ENCODE data around the gene ANKRD9. TPM values are rescaled to one million over a fixed set of nuclear protein-coding genes. Genes with fewer than 3 reads are reported as not detected.

ANKRD9 gene
- total and polyA plus RNA-seq, 12 donors, result 94.4 to 264 (median 120) TPM

GRCh38 chr14:102464846-102465341 is 44.7 kb downstream of the ANKRD9 start:
- H3K4me3 ChIP-seq, result no peak overlapping the region
- DNase-seq, result no peak
- no peak overlapping the region for H3K27ac ChIP-seq
- 93 to 94% methylated on average over 6 of the region's 6 CpGs for WGBS, 2 donors
- H3K4me1 ChIP-seq, result peaks cover 0 to 13% (median 0%) of the 10 kb centered on the region in 9 donors
- H3K9me3 ChIP-seq, result no peaks in the 10 kb centered on the region
- TF ChIP-seq CTCF (IDR thresholded peaks at IDR 0.05), result no peak
- intact Hi-C loops (cut with DNase I), result no loop called here
- ATAC-seq, result peak in 1 of 8 donors; percentile 18
- peaks cover 0 to 82% (median 19%) of the 10 kb centered on the region in 9 donors for H3K36me3 ChIP-seq
- H3K27me3 ChIP-seq, result no peaks in the 10 kb centered on the region

GRCh38 chr14:102464006-102464405 is 45.6 kb downstream of the ANKRD9 start:
- DNase-seq (no peak), ATAC-seq (no peak)
- Histone ChIP-seq H3K4me3 (no peak overlapping the region), H3K36me3 (peaks cover 0 to 88% (median 19%) of the 10 kb centered on the region in 9 donors), H3K9me3 (no peaks in the 10 kb centered on the region), H3K27me3 (no peaks in the 10 kb centered on the region), H3K27ac (no peak overlapping the region), H3K4me1 (peaks cover 0 to 13% (median 0%) of the 10 kb centered on the region in 9 donors)
- intact Hi-C loops (cut with DNase I), result no loop called here
- no peak for TF ChIP-seq CTCF (IDR thresholded peaks at IDR 0.05)
- 78 to 91% methylated on average over 4 of the region's 4 CpGs for WGBS, 2 donors

- Histone ChIP-seq H3K9me3 (no peaks in the 10 kb centered on the region), H3K4me1 (peaks cover 0 to 13% (median 0%) of the 10 kb centered on the region in 9 donors), H3K27me3 (no peaks in the 10 kb centered on the region), H3K4me3 (no peak overlapping the region), H3K36me3 (peaks cover 0 to 88% (median 19%) of the 10 kb centered on the region in 9 donors), H3K27ac (no peak overlapping the region)
- WGBS, 2 donors, result 60 to 75% methylated on average over 4 of the region's 4 CpGs
- TF ChIP-seq CTCF (IDR thresholded peaks at IDR 0.05), result no peak
- intact Hi-C loops (cut with DNase I), result no loop called here
- ATAC-seq (peak in 1 of 8 donors; percentile 36), DNase-seq (no peak)
These were observed 47.2 kb downstream of the ANKRD9 start for GRCh38 chr14:102462391-102462790.

GRCh38 chr14:102461490-102462338 is 47.9 kb downstream of the ANKRD9 start:
- no peaks in the 10 kb centered on the region for H3K27me3 ChIP-seq
- ATAC-seq (peak in 6 of 8 donors; percentile 68 to 96 (median 80)), DNase-seq (no peak)
- intact Hi-C loops (cut with DNase I), result no loop called here
- WGBS, 2 donors, result 78 to 87% methylated on average over 14 of the region's 14 CpGs
- no peaks in the 10 kb centered on the region for H3K9me3 ChIP-seq
- peaks cover 0 to 13% (median 0%) of the 10 kb centered on the region in 9 donors for H3K4me1 ChIP-seq
- H3K4me3 ChIP-seq, result no peak overlapping the region
- H3K36me3 ChIP-seq, result peaks cover 0 to 90% (median 15%) of the 10 kb centered on the region in 9 donors
- TF ChIP-seq CTCF (IDR thresholded peaks at IDR 0.05), result no peak
- H3K27ac ChIP-seq, result peak overlapping the region in 5 of 10 donors; percentile 5 to 59 (median 46)

All from heart right ventricle (tissue), 16 donors.